ENCODE results near the gene C1orf216. TPM values are rescaled to one million over a fixed set of nuclear protein-coding genes. Genes with fewer than 3 reads are reported as not detected.
A peak's percentile ranks its signal among the peaks of the same experiment; 100 is the strongest.

Gene C1orf216
- total and polyA plus RNA-seq, 10 of the 15 experiments (the other 5 are each of a cell fraction or from before 2014, with no cell fraction given) = 2.9 to 17.2 (median 11.3) TPM

DNA sequence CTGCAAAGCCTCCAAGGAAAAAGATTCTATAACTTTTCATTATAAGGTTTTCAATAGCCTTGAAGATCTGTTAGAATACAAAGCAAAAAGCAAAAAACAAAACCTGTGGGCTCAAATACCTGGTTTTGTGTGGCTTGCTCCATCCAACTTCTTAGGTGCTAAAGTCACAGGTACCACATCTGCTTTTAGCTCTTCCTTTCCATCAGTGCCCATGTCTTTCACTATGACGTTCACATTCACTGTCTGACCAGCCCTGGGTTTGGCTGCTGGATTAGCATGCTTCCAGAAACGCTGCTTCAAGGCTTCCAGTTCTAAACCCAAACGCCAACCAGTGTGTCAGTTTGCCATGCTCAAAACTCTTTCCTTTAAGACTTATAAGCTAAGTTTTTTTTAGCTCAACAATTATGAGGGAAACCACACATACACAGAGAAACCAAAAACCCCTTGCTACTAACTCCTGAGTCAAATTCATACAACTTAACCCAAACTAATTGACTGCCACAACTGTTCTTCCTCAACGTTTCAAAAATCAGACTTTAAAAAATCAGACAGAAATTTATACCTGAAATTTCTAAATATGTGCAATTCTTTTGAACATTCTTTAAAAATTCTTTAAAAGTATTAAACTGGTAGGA lies 35.1 kb upstream of the C1orf216 start:
- Histone ChIP-seq H3K79me2 (ENCODE audit: control insufficient read depth, insufficient read depth, low read length) (no peaks in the 10 kb centered on the region), H4K20me1 (ENCODE audit: control insufficient read depth, insufficient read depth) (no peaks in the 10 kb centered on the region), H3K9ac (ENCODE audit: control insufficient read depth, insufficient read depth, low read length) (no peak overlapping the region; the same call in 1 of the 2 replicates), H3K27me3 (replicated peaks in 1 of 2; ENCODE audit: control insufficient read depth in 2 of 2, insufficient read depth in 2 of 2, low read length in 1 of 2) (no peaks in the 10 kb centered on the region), H2AFZ (ENCODE audit: control insufficient read depth, low read depth, low read length) (no peak overlapping the region), H3K27ac (ENCODE audit: control insufficient read depth, insufficient read depth) (no peak overlapping the region), H3K4me1 (ENCODE audit: control insufficient read depth, insufficient read depth, low read length) (peaks cover 13% of the 10 kb centered on the region), H3K36me3 (ENCODE audit: control insufficient read depth in 2 of 2, insufficient read depth in 2 of 2, low read length in 1 of 2) (peaks cover 1 to 4% of the 10 kb centered on the region in 2 experiments; a peak in 2 of 4 replicates), H3K4me2 (ENCODE audit: control insufficient read depth, insufficient read depth) (no peak overlapping the region; the same call in 1 of the 2 replicates), H3K9me3 (replicated peaks; ENCODE audit: control insufficient read depth, insufficient read depth, low read length) (no peaks in the 10 kb centered on the region), H3K4me3 (no peak overlapping the region)
- in situ Hi-C loops (cut with MboI) = no loop called here
- CTCF ChIA-PET = interaction anchor here (1.2 to 4.7 kb wide), 6 partner anchors 15 to 303 kb away, joined by 3 to 44 read pairs (median 12); partner anchors contain the start of gene CLSPN
- ATAC-seq = peak; percentile 78
- 0% methylated on average over 4 of the region's 4 CpGs for WGBS (ENCODE audit: insufficient coverage, insufficient replicate concordance, low lambda C conversion rate, missing lambda C conversion rate)
- intact Hi-C loops (cut with micrococcal nuclease; ENCODE audit: unreplicated experiment) = no loop called here
- SMC1A ChIA-PET (ENCODE audit: uncharacterized antibody, unreplicated experiment) = interaction anchor here (1.0 to 6.9 kb wide), 5 partner anchors 8 to 108 kb away, joined by 3 to 42 read pairs (median 5); partner anchors contain the start of gene CLSPN
- FAIRE-seq = peak; percentile 47
- RAD21 ChIA-PET (ENCODE audit: unreplicated experiment) = interaction anchor here (0.7 to 1.2 kb wide), 4 partner anchors 15 to 26 kb away, joined by 3 to 10 read pairs (median 3); partner anchors contain the start of gene CLSPN
- BruUV-seq (replicated peaks) = no TSS peak
- DNase-seq (ENCODE audit: low read depth, low spot score) = no peak
- POLR2A ChIA-PET = interaction anchor here (0.6 to 5.5 kb wide), 3 partner anchors 9 to 13 kb away, joined by 5 to 70 read pairs (median 5); partner anchors contain the start of gene CLSPN
- TF ChIP-seq JUND (IDR thresholded peaks at IDR 0.05; ENCODE audit: low read depth, low read length) (no peak), EED (IDR thresholded peaks at IDR 0.05; ENCODE audit: low read depth) (no peak), LARP7 (IDR thresholded peaks at IDR 0.05) (no peak), JUNB (IDR thresholded peaks at IDR 0.05) (peak; percentile 39; the same call in 1 of the 2 replicates), NRF1 (conservative IDR thresholded peaks at IDR 0.05; ENCODE audit: low read depth, low read length) (no peak), RUNX3 (IDR thresholded peaks at IDR 0.05; ENCODE audit: low read length) (peak; percentile 53), IKZF1 (conservative IDR thresholded peaks at IDR 0.05) (peak; percentile 21; the same call in 1 of the 2 replicates), TCF3 (IDR thresholded peaks at IDR 0.05; ENCODE audit: borderline replicate concordance, insufficient read depth, low read depth, low read length) (no peak), BCL11A (IDR thresholded peaks at IDR 0.05; ENCODE audit: low read depth, low read length) (peak; percentile 55; the same call in 1 of the 2 replicates), NFXL1 (IDR thresholded peaks at IDR 0.05; ENCODE audit: borderline replicate concordance) (no peak), SPI1 (IDR thresholded peaks at IDR 0.05; ENCODE audit: borderline replicate concordance, insufficient read depth, low read depth, low read length) (peak; percentile 43; the same call in 1 of the 2 replicates), STAT1 (conservative IDR thresholded peaks at IDR 0.05) (no peak), DPF2 (IDR thresholded peaks at IDR 0.05) (no peak), IKZF2 (IDR thresholded peaks at IDR 0.05) (peak in 1 of 2 experiments; percentile 42; a peak in 1 of 4 replicates), MTA2 (IDR thresholded peaks at IDR 0.05; ENCODE audit: low read depth) (peak; percentile 86), NBN (IDR thresholded peaks at IDR 0.05) (peak; percentile 60; the same call in 1 of the 2 replicates)
- TF ChIP-seq, protein P1, sequence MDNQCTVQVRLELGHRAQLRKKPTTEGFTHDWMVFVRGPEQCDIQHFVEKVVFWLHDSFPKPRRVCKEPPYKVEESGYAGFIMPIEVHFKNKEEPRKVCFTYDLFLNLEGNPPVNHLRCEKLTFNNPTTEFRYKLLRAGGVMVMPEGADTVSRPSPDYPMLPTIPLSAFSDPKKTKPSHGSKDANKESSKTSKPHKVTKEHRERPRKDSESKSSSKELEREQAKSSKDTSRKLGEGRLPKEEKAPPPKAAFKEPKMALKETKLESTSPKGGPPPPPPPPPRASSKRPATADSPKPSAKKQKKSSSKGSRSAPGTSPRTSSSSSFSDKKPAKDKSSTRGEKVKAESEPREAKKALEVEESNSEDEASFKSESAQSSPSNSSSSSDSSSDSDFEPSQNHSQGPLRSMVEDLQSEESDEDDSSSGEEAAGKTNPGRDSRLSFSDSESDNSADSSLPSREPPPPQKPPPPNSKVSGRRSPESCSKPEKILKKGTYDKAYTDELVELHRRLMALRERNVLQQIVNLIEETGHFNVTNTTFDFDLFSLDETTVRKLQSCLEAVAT (IDR thresholded peaks at IDR 0.05) = peak; percentile 14; the same call in 1 of the 2 replicates
- TF ChIP-seq, protein P2, sequence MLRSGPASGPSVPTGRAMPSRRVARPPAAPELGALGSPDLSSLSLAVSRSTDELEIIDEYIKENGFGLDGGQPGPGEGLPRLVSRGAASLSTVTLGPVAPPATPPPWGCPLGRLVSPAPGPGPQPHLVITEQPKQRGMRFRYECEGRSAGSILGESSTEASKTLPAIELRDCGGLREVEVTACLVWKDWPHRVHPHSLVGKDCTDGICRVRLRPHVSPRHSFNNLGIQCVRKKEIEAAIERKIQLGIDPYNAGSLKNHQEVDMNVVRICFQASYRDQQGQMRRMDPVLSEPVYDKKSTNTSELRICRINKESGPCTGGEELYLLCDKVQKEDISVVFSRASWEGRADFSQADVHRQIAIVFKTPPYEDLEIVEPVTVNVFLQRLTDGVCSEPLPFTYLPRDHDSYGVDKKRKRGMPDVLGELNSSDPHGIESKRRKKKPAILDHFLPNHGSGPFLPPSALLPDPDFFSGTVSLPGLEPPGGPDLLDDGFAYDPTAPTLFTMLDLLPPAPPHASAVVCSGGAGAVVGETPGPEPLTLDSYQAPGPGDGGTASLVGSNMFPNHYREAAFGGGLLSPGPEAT (IDR thresholded peaks at IDR 0.05; ENCODE audit: low read depth) = peak; percentile 27; the same call in 1 of the 2 replicates
- TF ChIP-seq, protein P3, sequence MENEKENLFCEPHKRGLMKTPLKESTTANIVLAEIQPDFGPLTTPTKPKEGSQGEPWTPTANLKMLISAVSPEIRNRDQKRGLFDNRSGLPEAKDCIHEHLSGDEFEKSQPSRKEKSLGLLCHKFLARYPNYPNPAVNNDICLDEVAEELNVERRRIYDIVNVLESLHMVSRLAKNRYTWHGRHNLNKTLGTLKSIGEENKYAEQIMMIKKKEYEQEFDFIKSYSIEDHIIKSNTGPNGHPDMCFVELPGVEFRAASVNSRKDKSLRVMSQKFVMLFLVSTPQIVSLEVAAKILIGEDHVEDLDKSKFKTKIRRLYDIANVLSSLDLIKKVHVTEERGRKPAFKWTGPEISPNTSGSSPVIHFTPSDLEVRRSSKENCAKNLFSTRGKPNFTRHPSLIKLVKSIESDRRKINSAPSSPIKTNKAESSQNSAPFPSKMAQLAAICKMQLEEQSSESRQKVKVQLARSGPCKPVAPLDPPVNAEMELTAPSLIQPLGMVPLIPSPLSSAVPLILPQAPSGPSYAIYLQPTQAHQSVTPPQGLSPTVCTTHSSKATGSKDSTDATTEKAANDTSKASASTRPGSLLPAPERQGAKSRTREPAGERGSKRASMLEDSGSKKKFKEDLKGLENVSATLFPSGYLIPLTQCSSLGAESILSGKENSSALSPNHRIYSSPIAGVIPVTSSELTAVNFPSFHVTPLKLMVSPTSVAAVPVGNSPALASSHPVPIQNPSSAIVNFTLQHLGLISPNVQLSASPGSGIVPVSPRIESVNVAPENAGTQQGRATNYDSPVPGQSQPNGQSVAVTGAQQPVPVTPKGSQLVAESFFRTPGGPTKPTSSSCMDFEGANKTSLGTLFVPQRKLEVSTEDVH (IDR thresholded peaks at IDR 0.05; ENCODE audit: low read depth, partially characterized antibody) = no peak
